ENCODE data around the gene AMOT.

DNA sequence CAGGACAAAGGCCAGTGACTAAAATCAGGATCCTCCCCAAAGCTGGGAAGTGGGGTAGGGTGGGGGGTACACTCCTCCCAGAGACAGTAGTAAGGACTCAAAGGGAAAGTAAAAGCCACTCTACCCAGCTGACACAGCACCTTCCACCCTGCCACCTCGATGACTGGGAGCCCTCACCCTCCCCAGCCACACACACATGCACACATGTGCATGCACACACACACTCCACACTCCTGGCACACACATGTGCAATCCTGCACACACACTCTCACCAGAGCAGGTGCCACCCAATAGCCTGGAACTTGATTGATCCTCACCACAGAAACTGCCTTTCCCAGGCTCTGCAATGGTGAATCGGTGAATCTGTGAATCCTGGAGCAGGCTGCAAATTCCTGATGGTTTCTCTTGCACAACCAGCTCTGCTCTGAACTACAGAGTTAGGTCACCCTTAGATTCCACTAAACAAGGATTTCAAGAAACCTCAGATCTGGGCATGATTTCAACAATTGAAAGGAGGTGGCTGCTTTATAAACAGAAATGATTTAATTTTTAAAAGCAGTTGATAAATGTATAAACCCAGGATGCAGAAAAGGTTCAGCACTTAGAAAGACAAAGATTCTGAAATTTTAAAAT lies 21.5 kb downstream of the AMOT start:
- TF ChIP-seq POLR2A (IDR thresholded peaks at IDR 0.05; ENCODE audit: low read length) (no peak), GATA1 (IDR thresholded peaks at IDR 0.05; ENCODE audit: low read depth, low read length) (no peak)
